GM19395 (cell line): ENCODE results near the gene NDC1.
"Not testable (repeated sequence)": the region's sequence is repeated elsewhere in the genome, so short reads cannot be mapped to it uniquely, and the experiment has no call there.

Source experiments
- ATAC-seq: cut with Tn5 transposase; IDR thresholded peaks from one replicate; pipeline ENCODE4 v1.9.1; 2021; ENCODE audit warnings: mild to moderate bottlenecking, moderate library complexity; ENCODE audit not compliant: unreplicated experiment

Gene NDC1

DNA sequence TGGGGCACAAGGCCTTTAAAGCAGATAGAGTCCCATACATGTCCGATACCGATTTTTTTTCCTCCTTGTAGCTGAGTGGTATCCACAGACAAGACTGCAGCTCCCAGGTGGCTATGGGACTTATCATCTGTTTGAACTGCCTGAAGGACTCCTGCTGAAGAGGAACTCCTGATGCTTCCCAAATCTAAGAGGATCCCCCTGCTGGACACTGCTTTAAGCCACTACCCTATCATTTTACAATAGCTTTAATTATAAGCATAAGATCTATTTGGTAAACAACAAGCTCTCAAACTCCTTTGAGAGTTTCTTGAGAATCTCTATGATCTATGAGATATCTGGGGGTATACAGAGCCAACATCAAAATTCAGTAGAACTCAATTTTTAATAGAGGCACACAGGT is 11.7 kb downstream of the NDC1 start:
- no peak for ATAC-seq

DNA sequence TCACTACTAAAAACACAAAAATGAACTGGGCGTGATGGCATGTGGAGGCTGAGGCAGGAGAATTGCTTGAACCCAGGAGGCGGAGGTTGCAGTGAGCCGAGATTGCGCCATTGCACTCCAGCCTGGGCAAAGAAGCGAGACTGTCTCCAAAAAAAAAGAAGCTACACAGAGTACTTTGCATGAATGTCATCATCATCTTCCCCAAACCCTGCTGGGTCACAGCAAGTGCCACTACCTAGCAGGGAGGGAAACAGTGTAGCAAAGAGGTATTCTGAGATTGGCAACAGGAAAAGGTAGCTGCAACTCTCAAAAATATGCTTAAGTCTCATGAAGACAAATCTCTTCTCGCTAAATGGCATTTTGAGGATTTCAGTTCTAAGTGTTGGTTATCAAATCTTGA is 12.8 kb downstream of the NDC1 start:
- ATAC-seq, result no peak

GRCh38 chr1:53822931-53823330 is 15.2 kb downstream of the NDC1 start:
- ATAC-seq, result no peak

- no peak for ATAC-seq
Measured at GRCh38 chr1:53821380-53821779, 16.7 kb downstream of the NDC1 start.

GRCh38 chr1:53819387-53819786 is 18.7 kb downstream of the NDC1 start:
- no peak for ATAC-seq

DNA sequence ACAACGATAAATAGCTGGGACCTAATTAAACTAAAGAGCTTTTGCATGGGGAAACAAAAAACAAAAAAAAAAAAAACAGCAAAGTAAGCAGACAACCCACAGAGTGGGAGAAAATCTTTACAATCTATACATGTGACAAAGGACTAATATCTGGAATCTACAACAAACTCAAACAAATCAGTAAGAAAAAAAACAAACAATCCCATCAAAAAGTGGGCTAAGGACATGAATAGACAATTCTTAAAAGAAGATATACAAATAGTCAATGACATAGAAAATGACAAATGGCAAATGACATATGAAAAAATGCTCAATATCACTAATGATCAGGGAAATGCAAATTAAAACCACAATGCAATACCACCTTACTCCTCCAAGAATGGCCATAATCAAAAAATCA is 21.5 kb downstream of the NDC1 start:
- ATAC-seq, result not testable (repeated sequence)

DNA sequence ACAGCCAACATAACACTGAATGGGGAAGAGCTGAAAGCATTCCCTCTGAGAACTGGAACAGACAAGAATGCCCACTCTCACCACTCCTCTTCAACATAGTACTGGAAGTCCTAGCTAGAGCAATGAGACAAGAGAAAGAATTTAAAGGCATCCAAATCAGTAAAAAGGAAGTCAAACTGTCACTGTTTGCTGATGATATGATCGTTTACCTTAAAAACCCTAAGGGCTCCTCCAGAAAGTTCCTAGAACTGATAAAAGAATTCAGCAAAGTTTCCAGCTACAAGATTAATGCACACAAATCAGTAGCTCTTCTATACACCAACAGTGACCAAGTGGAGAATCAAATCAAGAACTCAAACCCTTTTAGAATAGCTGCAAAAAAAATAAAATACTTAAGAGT is 22.6 kb downstream of the NDC1 start:
- not testable (repeated sequence) for ATAC-seq

DNA sequence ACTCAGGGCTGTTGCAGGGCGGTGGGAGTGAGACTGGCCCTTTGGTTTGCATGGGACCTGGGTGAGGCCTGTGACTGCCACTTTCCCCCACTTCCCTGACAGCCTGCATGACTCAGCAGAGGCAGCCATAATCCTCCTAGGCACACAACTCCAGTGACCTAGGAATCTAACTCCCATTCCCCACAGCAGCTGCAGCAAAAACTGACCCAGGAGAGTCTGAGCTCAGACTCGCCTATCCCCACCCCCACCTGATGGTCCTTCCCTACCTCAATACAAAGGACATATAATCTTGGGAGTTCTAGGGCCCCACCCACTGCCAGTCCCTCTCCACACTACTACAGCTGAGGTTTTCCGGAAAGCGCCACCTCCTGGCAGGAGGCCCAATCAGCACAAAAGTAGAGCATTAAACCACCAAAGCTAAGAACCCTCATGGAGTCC is 26.7 kb downstream of the NDC1 start:
- no peak for ATAC-seq

- ATAC-seq, result no peak
Measured at GRCh38 chr1:53810497-53810896, 27.6 kb downstream of the NDC1 start.

DNA sequence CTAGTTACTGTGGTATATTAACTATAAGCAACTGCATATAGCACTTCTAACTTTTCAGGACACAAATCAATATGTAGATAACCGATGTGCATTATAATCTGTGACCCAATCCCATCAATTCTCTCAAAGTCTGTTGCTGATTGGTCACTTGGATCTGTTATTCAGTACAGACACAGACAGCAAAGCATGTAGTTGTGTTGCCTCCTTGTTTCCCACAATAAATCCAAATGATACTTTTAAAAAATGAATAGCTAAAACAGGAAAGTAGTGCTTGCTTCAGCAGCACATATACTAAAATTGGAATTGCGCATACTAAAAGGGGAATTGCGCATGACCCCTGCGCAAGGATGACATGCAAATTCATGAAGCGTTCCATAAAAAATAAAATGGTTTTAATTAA is 28.1 kb downstream of the NDC1 start:
- ATAC-seq, result no peak

- no peak for ATAC-seq
Measured at GRCh38 chr1:53807916-53808315, 30.2 kb downstream of the NDC1 start.

DNA sequence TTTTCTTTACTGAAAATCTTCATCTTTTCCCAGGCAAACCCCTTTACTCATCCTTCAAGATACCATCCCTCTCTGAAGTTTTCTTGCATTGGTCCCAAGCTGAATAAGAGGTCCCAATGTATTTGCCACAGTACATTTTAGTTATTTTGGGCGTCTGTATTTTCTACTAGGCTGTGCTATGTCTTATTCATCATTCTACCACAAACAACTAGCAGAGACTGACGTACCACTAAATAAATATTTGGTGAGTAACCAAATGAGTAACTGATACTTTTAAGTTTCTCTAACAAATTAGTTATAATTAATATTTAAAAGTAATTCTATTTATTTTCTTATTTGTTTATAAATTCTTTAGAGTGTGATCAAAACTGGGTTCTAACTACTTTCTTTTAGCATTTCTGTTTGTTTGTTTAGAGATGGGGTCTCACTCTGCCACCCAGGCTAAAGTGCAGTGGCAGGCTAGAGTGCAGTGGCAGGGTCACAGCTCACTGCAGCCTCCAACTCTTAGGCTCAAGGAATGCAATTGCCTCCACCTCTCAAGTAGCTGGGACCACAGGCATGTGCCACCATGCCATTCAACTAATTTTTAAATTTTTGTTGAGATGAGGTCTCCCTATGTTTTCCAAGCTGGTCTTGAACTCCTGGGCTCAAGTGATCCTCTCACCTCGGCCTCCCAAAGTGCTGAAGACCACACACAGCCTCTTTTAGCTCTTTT is 33.1 kb downstream of the NDC1 start:
- ATAC-seq, result no peak

DNA sequence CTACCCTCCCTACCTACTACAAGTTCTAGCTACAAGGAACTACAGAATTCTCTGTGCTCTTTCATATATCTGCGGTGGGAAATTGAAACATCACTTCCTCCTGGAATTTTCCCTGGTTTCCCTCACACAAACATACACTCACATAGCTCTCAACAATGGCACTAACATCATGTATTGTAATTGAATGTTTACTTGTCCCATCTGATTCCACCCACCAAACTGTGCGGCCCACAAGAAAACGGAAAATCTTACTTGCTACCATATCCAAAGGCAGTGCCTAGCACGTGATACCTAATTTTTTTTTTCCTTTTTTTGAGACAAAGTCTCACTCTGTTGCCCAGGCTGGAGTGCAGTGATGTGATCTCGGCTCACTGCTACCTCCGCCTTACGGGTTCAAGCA is 33.9 kb downstream of the NDC1 start:
- no peak for ATAC-seq

DNA sequence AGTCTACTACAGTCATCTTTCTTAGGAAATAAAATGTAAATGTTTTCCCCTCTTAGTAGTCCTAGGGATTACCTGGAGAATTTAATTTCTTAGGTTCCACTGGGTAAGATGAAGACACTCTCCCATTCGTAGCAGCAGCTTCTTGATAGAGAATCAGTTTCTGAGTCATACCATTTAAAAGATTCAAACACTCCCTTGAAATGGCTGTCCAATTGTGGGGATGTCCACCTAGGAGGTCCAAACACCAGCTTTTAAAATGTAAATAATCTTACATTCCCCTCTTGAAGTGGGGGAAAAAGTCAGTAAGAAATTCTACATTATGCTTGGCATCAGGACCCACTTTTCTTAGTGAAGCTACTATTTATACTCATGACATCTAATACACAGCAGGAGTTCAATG is 37.5 kb downstream of the NDC1 start:
- ATAC-seq, result no peak

DNA sequence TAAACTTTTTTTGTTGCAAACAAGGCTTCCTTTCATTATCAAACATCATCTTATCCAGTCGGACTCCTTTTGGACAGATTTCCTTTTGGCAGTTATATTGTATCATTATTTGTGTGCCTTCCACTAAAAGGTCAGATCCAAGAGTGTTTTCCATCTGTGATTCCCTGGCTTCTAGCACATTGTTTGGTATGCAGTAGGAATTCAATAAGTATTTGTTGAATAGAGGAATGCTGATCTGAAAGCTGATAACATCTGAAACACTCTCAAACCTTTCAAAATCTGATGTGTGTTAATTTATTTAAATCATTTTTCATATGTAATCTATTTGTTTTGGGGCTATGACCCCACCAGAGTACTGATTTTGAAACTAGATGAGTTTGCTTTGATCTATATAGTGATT is 39.0 kb downstream of the NDC1 start:
- no peak for ATAC-seq

- ATAC-seq, result no peak
Measured at GRCh38 chr1:53792806-53793205, 45.3 kb downstream of the NDC1 start.

GRCh38 chr1:53787655-53788054 is 50.4 kb downstream of the NDC1 start:
- ATAC-seq, result no peak

DNA sequence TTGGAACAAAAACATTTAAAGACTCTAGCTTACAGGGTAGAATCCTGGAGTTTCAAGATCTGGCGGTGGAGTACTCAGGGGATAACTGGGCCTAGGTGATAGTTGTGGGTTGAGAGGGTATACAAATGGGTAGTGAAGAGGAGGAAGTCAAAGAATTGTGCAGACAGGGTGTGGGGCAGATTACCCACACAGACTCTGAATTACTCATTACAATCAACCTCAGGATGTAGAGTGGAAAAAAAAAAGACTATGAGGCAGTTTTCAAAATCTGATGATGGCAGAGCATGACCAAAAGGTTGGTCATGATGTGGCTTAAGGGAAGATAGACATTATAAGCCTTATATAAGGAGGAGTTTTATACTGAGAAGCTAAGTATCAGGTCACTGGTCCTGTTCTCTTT is 55.0 kb downstream of the NDC1 start:
- ATAC-seq, result no peak

DNA sequence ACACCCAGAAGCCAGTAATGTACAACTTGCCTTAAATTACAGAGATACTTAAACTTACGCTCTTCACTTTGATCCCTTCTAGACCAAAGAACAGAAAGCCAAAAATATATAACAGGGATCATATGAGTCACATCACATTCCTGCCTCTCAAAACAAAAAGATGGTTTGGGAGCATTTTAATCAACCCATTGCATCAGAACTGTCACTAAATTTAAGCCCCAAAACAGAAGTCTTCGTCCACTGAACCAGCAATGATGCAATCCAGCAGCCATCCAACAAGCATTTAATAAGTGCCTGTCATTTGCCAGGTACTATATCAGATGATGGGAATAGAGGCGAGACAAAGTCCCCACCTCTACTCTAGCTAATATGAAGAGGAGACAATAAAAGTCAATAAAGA is 56.4 kb downstream of the NDC1 start:
- no peak for ATAC-seq

- no peak for ATAC-seq
Measured at GRCh38 chr1:53777272-53777671, 60.8 kb downstream of the NDC1 start.

GRCh38 chr1:53771648-53772047 is 66.4 kb downstream of the NDC1 start:
- ATAC-seq, result no peak

GRCh38 chr1:53769780-53770179 is 68.3 kb downstream of the NDC1 start:
- ATAC-seq, result no peak

DNA sequence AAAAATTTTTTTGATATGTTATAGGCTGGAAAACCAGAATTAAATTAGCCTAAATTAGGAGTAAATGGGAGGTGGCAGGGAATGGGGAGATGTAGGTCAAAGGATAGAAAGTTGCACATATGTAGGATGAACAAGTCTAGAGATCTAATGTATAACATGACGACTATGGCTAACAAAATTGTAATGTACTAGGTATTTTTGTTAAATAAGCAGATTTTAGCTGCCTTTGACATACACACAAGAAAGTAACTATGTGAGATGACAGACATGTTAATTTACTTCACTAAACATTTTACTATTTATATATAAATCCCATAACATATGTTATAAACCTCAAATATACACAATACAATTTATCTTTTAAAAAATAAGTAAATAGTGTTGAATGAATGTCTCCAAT is 68.9 kb downstream of the NDC1 start:
- ATAC-seq, result no peak
